H9 (cell line): Measurements from ENCODE around the gene NARF. TPM values are rescaled to one million over a fixed set of nuclear protein-coding genes. Genes with fewer than 3 reads are reported as not detected.

ENCODE experiments used
- DNase-seq: peaks from one replicate; pipeline ENCODE4 v3.0.0-alpha.2; 2017
- H2AFZ ChIP-seq: one replicate; pipeline ENCODE4 v1.6.1; 2013; ENCODE audit warnings: mild to moderate bottlenecking, low read length, control low read depth, moderate library complexity
- H2AK5ac ChIP-seq: 2 replicates; pipeline ENCODE4 v1.6.1; 2013; ENCODE audit warnings: low read length, control low read depth, mixed read lengths; ENCODE audit not compliant: insufficient read length
- H2BK120ac ChIP-seq: one replicate; pipeline ENCODE4 v1.6.1; 2013; ENCODE audit warnings: low read depth, mild to moderate bottlenecking, low read length, control low read depth, inconsistent platforms; ENCODE audit not compliant: poor library complexity, severe bottlenecking
- H2BK12ac ChIP-seq: 2 replicates; pipeline ENCODE4 v1.6.1; 2013; ENCODE audit warnings: low read length, control low read depth, mixed read lengths, low read depth; ENCODE audit not compliant: insufficient read length
- H2BK15ac ChIP-seq: 2 replicates; pipeline ENCODE4 v1.6.1; 2013; ENCODE audit warnings: low read depth, low read length, control low read depth
- H2BK20ac ChIP-seq: one replicate; pipeline ENCODE4 v1.6.1; 2013; ENCODE audit warnings: low read depth, mild to moderate bottlenecking, low read length, control low read depth, inconsistent platforms; ENCODE audit not compliant: poor library complexity, severe bottlenecking
- H2BK5ac ChIP-seq: 2 replicates; pipeline ENCODE4 v1.6.1; 2013; ENCODE audit warnings: low read length, control low read depth, mixed read lengths; ENCODE audit not compliant: insufficient read length
- H3K14ac ChIP-seq: 2 replicates; pipeline ENCODE4 v1.6.1; 2013; ENCODE audit warnings: low read length, control low read depth; ENCODE audit not compliant: insufficient read depth
- H3K18ac ChIP-seq: 2 replicates; pipeline ENCODE4 v1.6.1; 2013; ENCODE audit warnings: low read depth, mild to moderate bottlenecking, mixed read lengths, low read length, control low read depth; ENCODE audit not compliant: insufficient read length
- H3K23ac ChIP-seq: 2 replicates; pipeline ENCODE4 v1.6.1; 2013; ENCODE audit warnings: low read length, control low read depth, mixed read lengths, low read depth; ENCODE audit not compliant: insufficient read length
- H3K23me2 ChIP-seq: 2 replicates; pipeline ENCODE4 v1.6.1; 2013; ENCODE audit warnings: low read depth, mild to moderate bottlenecking, mixed read lengths, low read length, control low read depth; ENCODE audit not compliant: insufficient read length, poor library complexity, severe bottlenecking
- H3K27ac ChIP-seq: 2 replicates; pipeline ENCODE4 v1.5.1; 2013; ENCODE audit warnings: low read length, control low read depth, mixed read lengths, low read depth; ENCODE audit not compliant: insufficient read length
- H3K27me3 ChIP-seq: 2 replicates; pipeline ENCODE4 v1.6.1; 2013; ENCODE audit warnings: low read length, control low read depth, inconsistent platforms; ENCODE audit not compliant: insufficient read depth
- H3K4ac ChIP-seq: 2 replicates; pipeline ENCODE4 v1.6.1; 2013; ENCODE audit warnings: low read depth, mild to moderate bottlenecking, control low read depth, inconsistent platforms, low read length, moderate library complexity
- H3K4me1 ChIP-seq: 2 replicates; pipeline ENCODE4 v1.6.1; 2013; ENCODE audit warnings: low read length, control low read depth, inconsistent platforms; ENCODE audit not compliant: insufficient read depth
- H3K4me2 ChIP-seq: 2 replicates; pipeline ENCODE4 v1.6.1; 2013; ENCODE audit warnings: low read length, control low read depth, mixed read lengths; ENCODE audit not compliant: insufficient read length, insufficient read depth
- H3K56ac ChIP-seq: 2 replicates; pipeline ENCODE4 v1.6.1; 2013; ENCODE audit warnings: low read depth, mild to moderate bottlenecking, mixed read lengths, low read length, control low read depth; ENCODE audit not compliant: insufficient read length
- H3K79me1 ChIP-seq: 2 replicates; pipeline ENCODE4 v1.6.1; 2013; ENCODE audit warnings: low read depth, mild to moderate bottlenecking, moderate library complexity, low read length, control low read depth, inconsistent platforms; ENCODE audit not compliant: insufficient read depth, poor library complexity, severe bottlenecking
- H3K79me2 ChIP-seq: 2 replicates; pipeline ENCODE4 v1.6.1; 2013; ENCODE audit warnings: low read length, control low read depth, inconsistent platforms; ENCODE audit not compliant: insufficient read depth
- H3K9ac ChIP-seq: 2 replicates; pipeline ENCODE4 v1.6.1; 2013; ENCODE audit warnings: low read length, control low read depth, mixed read lengths; ENCODE audit not compliant: insufficient read length; ENCODE audit errors: extremely low read depth
- H3K9me3 ChIP-seq: one replicate; pipeline ENCODE4 v1.6.1; 2013; ENCODE audit warnings: low read depth, low read length, inconsistent platforms; ENCODE audit not compliant: control insufficient read depth
- H3T11ph ChIP-seq: one replicate; pipeline ENCODE4 v1.6.1; 2013; ENCODE audit warnings: mild to moderate bottlenecking, low read length, control low read depth, inconsistent platforms
- H4K20me1 ChIP-seq: one replicate; pipeline ENCODE4 v1.6.1; 2013; ENCODE audit not compliant: control insufficient read depth, insufficient read length, insufficient read depth
- H4K5ac ChIP-seq: 2 replicates; pipeline ENCODE4 v1.6.1; 2013; ENCODE audit warnings: low read depth, mild to moderate bottlenecking, mixed read lengths, low read length, control low read depth; ENCODE audit not compliant: insufficient read length
- H4K8ac ChIP-seq: replicated peaks from 2 replicates; pipeline ENCODE4 v1.6.1; 2013; ENCODE audit warnings: low read length, control low read depth, mixed read lengths, low read depth; ENCODE audit not compliant: insufficient read length
- H4K91ac ChIP-seq: 2 replicates; pipeline ENCODE4 v1.6.1; 2013; ENCODE audit warnings: low read depth, mild to moderate bottlenecking, moderate library complexity, mixed read lengths, low read length, control low read depth; ENCODE audit not compliant: insufficient read length
- H3K27ac Mint-ChIP-seq, 3 experiments: 2 replicates in 2 of 3; 3 replicates in 1 of 3; pipeline ENCODE4 v1.8.0; 2020 to 2021; ENCODE audit warnings: mixed read lengths in 3 of 3, mild to moderate bottlenecking in 1 of 3, moderate library complexity in 1 of 3
- H3K27me3 Mint-ChIP-seq: 2 replicates; pipeline ENCODE4 v1.8.0; 2021; ENCODE audit warnings: low read depth, mild to moderate bottlenecking, moderate library complexity, mixed read lengths
- H3K36me3 Mint-ChIP-seq, 3 experiments: 2 replicates in 2 of 3; 3 replicates in 1 of 3; pipeline ENCODE4 v1.8.0; 2020 to 2021; ENCODE audit warnings: low read depth in 3 of 3, mixed read lengths in 3 of 3; ENCODE audit not compliant: insufficient read depth in 1 of 3
- H3K4me1 Mint-ChIP-seq, 2 experiments: 2 replicates each; pipeline ENCODE4 v1.8.0; 2020; ENCODE audit warnings: mixed read lengths in 2 of 2
- H3K4me3 Mint-ChIP-seq, 2 experiments: 2 replicates in 1 of 2; 3 replicates in 1 of 2; pipeline ENCODE4 v1.8.0; 2020 to 2021; ENCODE audit warnings: mild to moderate bottlenecking in 2 of 2, mixed read lengths in 2 of 2, moderate library complexity in 1 of 2
- H3K9me3 Mint-ChIP-seq, 2 experiments: 2 replicates in 1 of 2; 3 replicates in 1 of 2; pipeline ENCODE4 v1.8.0; 2020; ENCODE audit warnings: mild to moderate bottlenecking in 2 of 2, mixed read lengths in 2 of 2, moderate library complexity in 1 of 2
- CTCF ChIP-seq: fragments of 200-600 bp; sonication (generic); conservative IDR thresholded peaks from 3 replicates; pipeline ENCODE4 v1.8.0; 2021; ENCODE audit warnings: antibody characterized with exemption, mild to moderate bottlenecking
- WGBS: extraction: QIAGEN DNeasy Blood & Tissue Kit; methylation state at CpG from one replicate; pipeline ENCODE4 v1.1.7; 2013; ENCODE audit warnings: missing lambda C conversion rate, low lambda C conversion rate, mixed read lengths; ENCODE audit not compliant: insufficient read length; ENCODE audit errors: extremely low coverage; 5-methylcytosine and 5-hydroxymethylcytosine counted together
- total RNA-seq: library from RNA; stranded (reverse); gene quantifications from 2 replicates; pipeline ENCODE4 v1.2.1, GENCODE V29; 2021

Gene NARF
- total RNA-seq, 1 experiment from 2014 or later: 124 TPM

- Histone ChIP-seq H4K8ac (no peak overlapping the region), H3K9ac (no peak overlapping the region)
- no peaks in the 10 kb centered on the region; a peak in 2 of 5 replicates for H3K9me3 Mint-ChIP-seq
These were observed 4.8 kb downstream of the NARF start for GRCh38 chr17:82463391-82463790.

More at GRCh38 chr17:82463391-82463790, 4.8 kb downstream of the NARF start:
- Mint-ChIP-seq H3K27me3 (no peaks in the 10 kb centered on the region), H3K4me1 (peaks cover 2 to 4% of the 10 kb centered on the region in 2 experiments; a peak in 2 of 4 replicates), H3K27ac (peak overlapping the region in 1 of 3 experiments; percentile 63; a peak in 2 of 7 replicates), H3K36me3 (peaks cover 30 to 74% (median 74%) of the 10 kb centered on the region in 3 experiments), H3K4me3 (no peak overlapping the region)
- H3K23ac ChIP-seq: no peak overlapping the region
- no peak overlapping the region for H3K56ac ChIP-seq
- H4K91ac ChIP-seq: no peak overlapping the region
- no peaks in the 10 kb centered on the region for H3K79me2 ChIP-seq
- no peak overlapping the region for H3T11ph ChIP-seq
- no peaks in the 10 kb centered on the region for H3K79me1 ChIP-seq
- H2BK15ac ChIP-seq: no peak overlapping the region
- no peak overlapping the region for H3K27ac ChIP-seq
- H4K20me1 ChIP-seq: no peaks in the 10 kb centered on the region
- H3K9me3 ChIP-seq: no peaks in the 10 kb centered on the region
- H3K18ac ChIP-seq: no peak overlapping the region
- H2BK20ac ChIP-seq: no peak overlapping the region
- no peak overlapping the region for H3K4ac ChIP-seq
- TF ChIP-seq CTCF: no peak
- DNase-seq: no peak
- no peak overlapping the region for H4K5ac ChIP-seq
- no peak overlapping the region for H2AFZ ChIP-seq
- H3K4me1 ChIP-seq: no peaks in the 10 kb centered on the region
- H2BK120ac ChIP-seq: no peak overlapping the region
- H3K14ac ChIP-seq: no peak overlapping the region
- WGBS: no CpG with 5 or more reads among the region's 6 CpGs
- no peak overlapping the region for H2BK12ac ChIP-seq
- peaks cover 6% of the 10 kb centered on the region for H3K23me2 ChIP-seq
- H2BK5ac ChIP-seq: no peak overlapping the region
- H2AK5ac ChIP-seq: no peak overlapping the region
- no peak overlapping the region for H3K4me2 ChIP-seq
- no peaks in the 10 kb centered on the region for H3K27me3 ChIP-seq
